HepG2 (cell line): ENCODE results near the gene PARP14.

ENCODE experiments used
- MAX ChIP-seq: IDR thresholded peaks from 2 replicates; pipeline ENCODE4 v1.6.1; 2012; ENCODE audit warnings: inconsistent platforms
- SRSF9 ChIP-seq: fragments of 200-400 bp; formaldehyde crosslinking; IDR thresholded peaks from 2 replicates; pipeline ENCODE4 v1.6.1; 2018; ENCODE audit warnings: borderline replicate concordance, mild to moderate bottlenecking, low read depth, low read length; ENCODE audit not compliant: insufficient read depth, poor library complexity, severe bottlenecking
- TFE3 ChIP-seq: IDR thresholded peaks from 2 replicates; pipeline ENCODE4 v1.6.1; 2016
- YEATS4 ChIP-seq: sonication (generic); formaldehyde crosslinking; IDR thresholded peaks from 2 replicates; pipeline ENCODE4 v1.4.0; 2020; ENCODE audit warnings: missing genetic modification reagents, borderline replicate concordance
- ZNF121 ChIP-seq: sonication (generic); formaldehyde crosslinking; IDR thresholded peaks from 2 replicates; pipeline ENCODE4 v1.5.0; 2020; ENCODE audit warnings: mild to moderate bottlenecking, missing genetic modification reagents
- ZNF350 ChIP-seq: sonication (generic); formaldehyde crosslinking; IDR thresholded peaks from 2 replicates; pipeline ENCODE4 v1.4.0; 2020; ENCODE audit warnings: mild to moderate bottlenecking, low read depth, missing genetic modification reagents, borderline replicate concordance
- ZNF691 ChIP-seq: sonication (generic); formaldehyde crosslinking; IDR thresholded peaks from 2 replicates; pipeline ENCODE4 v1.4.0; 2020; ENCODE audit warnings: missing genetic modification reagents, low read depth, mild to moderate bottlenecking, borderline replicate concordance

- TF ChIP-seq TFE3 (CRISPR knock-in tag) (no peak), SRSF9 (no peak), ZNF350 (CRISPR knock-in tag) (no peak), MAX (no peak), YEATS4 (CRISPR knock-in tag) (no peak), ZNF691 (CRISPR knock-in tag) (no peak), ZNF121 (CRISPR knock-in tag) (no peak)
Measured at GRCh38 chr3:122636697-122637096, 43.9 kb upstream of the PARP14 start.
